NCI-H446 (cell line): ENCODE data around the gene MT1A.

Experiments
- DNase-seq, 2 experiments: peaks; one replicate each; lab custom pipeline; 2025; lab: John Stamatoyannopoulos, UW

The MT1A gene

GRCh38 chr16:56631197-56631596, 7.3 kb upstream of the MT1A start:
- DNase-seq, result no peak

- DNase-seq, result no peak
Measured at GRCh38 chr16:56631832-56632155, 6.7 kb upstream of the MT1A start.

GRCh38 chr16:56632156-56632847, 6.2 kb upstream of the MT1A start, which contains the start of gene MT1M:
Gene MT1M (plus strand): TSS chr16:56632659. CDS start chr16:56632732, 73 bp downstream.
- DNase-seq, result no peak

DNA sequence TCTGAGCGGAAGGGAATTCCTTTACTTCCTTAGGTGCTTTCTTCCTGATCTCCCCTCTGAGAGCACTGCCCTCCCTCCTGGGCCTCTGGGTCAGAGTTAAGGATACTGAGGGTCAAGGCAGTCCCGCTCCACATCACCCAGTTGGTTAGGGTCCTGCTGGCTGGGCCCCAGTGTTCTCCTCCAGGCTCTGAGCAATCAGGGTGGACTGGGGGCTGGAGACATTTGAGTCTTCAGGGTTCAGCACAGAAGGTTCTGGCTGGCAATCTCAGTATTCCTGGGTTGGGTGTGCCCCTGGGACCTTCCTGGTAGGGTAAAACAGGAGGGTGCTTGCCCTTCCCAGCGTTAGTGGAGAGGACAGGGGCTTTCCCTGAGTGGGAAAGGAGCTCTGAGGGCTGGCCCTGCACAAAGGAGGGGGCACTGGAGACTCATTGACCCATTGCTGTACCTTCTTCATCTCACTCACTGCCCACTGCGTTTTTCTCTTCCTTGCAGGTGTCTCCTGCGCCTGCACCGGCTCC, 5.6 kb upstream of the MT1A start:
- DNase-seq, result no peak

DNA sequence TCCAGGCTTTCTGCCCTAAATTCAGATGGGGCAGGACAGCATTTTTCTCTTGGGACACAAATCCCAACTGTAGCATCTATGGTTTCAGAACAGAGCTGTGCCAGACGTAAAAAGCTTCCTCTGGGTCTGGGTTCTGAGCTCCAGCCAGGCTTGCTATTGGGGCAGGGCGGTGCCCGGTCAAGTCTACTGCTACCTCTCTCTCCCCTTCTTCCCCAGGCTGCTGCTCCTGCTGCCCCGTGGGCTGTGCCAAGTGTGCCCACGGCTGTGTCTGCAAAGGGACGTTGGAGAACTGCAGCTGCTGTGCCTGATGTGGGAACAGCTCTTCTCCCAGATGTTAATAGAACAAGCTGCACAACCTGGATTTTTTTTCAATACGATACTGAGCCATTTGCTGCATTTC, 4.9 kb upstream of the MT1A start:
- DNase-seq, result no peak

DNA sequence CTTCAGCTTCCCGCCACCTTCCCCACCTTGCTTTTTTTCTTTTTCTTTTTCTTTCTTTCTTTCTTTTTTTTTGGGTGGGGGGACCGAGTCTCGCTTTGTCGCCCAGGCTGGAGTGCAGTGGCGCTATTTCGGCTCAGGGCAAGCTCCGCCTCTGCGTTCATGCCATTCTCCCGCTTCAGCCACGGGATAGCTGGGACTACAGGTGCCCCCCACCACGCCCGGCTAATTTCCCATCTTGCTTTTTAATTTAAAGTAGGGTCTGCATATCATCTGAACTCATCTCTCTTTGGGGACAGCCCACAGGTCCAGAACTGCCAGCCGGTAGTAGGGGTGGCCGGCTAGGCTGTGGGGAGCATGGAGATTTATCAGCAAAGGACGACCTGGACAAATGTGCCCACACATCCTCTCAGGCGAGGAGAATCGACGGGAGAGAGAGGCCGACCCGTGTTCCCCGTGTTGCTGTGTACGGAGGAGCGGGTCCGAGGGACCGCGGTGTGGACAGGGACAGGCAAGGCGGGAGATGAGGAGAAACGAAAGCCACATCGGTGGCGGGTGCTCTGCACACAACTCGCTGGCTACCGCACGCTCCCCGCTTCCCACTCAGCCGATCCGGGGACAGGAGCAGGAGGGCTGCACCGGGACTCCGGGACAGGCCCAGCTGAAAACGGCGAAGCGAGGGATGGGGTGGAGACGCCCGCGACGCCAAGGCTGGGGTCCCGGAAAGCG, 3.6 kb upstream of the MT1A start:
- no peak for DNase-seq

- no peak for DNase-seq
Measured at GRCh38 chr16:56635441-56635967, 3.0 kb upstream of the MT1A start.

GRCh38 chr16:56636616-56637413, 1.7 kb upstream of the MT1A start:
- no peak for DNase-seq

DNA sequence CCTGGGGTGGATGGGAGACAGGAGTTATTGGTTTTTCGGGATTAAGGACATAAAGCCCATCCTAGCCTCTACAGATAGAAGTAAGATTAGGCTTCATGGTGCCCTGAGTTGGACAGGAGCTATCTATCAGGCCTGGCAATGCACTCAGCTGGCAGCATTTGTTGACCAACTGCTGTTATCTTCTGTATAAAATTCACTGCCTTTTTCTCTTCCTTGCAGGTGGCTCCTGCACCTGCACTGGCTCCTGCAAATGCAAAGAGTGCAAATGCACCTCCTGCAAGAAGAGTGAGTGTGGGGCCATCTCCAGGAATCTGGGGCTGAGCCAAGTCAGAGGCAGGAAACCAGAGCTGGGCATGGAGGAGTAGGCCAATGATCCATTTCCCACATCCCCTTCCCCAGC, 579 bp downstream of the MT1A start:
- no peak for DNase-seq

- no peak for DNase-seq
Measured at GRCh38 chr16:56640076-56640475, 1.6 kb downstream of the MT1A start.

DNA sequence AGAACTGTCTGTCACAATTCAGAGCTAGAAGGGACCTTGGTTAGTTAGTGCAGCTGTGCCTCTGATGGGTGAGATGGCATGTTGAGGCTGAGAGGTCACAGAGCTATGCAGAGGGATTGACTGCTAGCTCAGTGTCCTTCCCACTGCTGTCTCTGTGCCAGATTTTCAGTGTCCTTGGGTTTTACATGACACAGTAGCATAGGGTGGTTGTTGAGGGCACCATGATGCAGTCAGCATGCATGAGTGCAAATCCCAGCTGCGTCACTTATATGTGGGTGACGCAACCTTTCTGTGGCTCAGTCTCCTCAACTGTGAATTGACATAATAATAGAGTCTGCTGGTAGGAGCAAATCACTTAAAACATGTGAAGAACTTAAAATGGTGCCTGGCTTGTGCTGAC, 2.7 kb downstream of the MT1A start:
- DNase-seq, result no peak

DNA sequence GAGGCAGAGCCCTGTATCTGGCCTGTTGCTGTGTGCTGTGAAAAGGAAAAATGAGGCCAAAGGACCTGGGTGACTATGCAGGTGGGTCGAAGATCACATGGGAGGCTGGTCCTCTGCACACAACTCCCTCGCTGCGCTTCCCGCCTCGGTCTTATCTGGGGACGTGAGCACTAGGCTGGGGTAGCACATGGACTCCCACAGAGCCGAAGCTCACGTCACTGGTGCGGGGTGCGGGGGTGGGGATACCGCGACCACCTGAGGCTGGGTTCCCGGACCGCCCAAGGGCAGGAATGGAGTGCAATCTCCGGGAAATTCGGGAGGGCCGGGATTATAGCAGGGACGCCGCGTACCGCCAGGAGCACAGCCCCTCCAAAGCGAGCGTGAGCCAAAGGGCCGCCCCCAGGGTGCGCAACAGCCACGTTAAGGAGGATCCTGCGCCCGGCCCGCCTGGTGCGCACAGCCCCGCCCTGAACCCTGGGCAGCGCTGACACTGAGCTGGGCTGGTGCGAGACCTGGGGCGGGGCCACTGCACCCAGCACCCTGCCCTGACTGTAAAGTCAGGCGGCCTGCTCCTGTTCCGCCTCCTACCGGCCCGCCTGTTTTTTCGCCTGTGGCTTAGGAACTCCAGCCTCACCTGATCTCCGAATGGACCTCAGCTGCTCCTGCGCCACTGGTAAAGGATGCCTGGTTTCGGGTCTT, 4.8 kb downstream of the MT1A start:
- DNase-seq, result no peak

DNA sequence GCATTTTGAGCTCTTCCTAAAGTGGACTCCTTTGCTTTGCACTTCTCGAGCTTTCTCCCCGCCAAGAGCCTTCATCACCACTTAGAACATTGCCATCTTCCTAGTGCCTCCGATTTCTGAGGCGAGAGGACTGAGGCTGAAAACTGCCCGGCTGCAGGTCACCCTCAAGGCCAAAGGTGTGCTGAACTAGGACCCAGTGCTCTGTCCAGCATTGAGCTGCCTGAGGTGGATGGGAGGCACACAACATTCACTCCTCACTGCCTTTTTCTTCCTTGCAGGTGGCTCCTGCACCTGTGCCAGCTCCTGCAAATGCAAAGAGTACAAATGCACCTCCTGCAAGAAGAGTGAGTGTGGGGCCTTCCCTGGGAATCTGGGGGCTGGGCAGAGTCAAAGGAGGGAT, 5.4 kb downstream of the MT1A start:
- no peak for DNase-seq

DNA sequence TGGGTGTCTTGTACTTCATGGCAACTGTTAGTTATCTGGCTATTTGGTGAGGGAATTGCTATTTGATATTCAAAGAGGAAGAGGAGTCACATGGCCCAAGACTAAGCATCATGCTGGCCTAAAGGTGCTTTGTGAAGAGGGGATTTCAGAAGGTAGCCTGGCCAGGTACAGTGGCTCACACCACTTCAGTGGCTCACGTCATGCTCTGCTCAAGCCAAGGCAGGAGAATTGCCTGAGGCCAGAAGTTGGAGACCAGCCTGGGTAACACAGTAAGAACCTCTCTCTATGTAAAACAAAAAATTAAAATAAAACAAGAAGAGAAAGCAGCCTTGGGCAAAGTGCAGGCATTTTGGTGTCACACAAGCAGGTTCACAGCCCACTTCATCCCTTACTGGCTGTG, 6.8 kb downstream of the MT1A start:
- no peak for DNase-seq

DNA sequence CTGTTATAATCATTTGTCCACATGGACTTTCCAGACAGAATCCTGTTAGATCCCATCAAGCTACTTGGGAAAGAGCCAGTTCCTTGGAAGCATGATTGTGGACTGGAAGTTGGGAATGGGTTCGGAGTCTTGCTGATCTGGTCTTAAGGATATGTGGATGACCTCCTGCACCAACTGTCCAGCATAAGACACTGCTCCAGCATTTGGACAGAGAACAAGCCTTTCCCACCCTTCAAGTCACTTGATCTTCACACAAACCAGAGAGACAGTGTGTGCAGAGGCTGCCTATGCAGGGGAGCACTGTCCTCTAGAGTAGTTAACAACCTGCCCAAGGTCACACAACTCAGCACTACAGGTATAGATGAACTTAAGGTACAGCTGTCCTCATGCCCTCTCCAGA, 7.4 kb downstream of the MT1A start:
- DNase-seq, result no peak

GRCh38 chr16:56647641-56648431, 9.4 kb downstream of the MT1A start:
- no peak for DNase-seq

- no peak for DNase-seq
Measured at GRCh38 chr16:56649271-56649670, 10.8 kb downstream of the MT1A start.

- no peak for DNase-seq
Measured at GRCh38 chr16:56649820-56650219, 11.4 kb downstream of the MT1A start.

- DNase-seq, result no peak
Measured at GRCh38 chr16:56651586-56651985, 13.1 kb downstream of the MT1A start, which contains the start of gene MT1B. Gene MT1B (plus strand): TSS chr16:56651886. CDS start chr16:56651954, 68 bp downstream.

GRCh38 chr16:56652600-56652999, 14.1 kb downstream of the MT1A start:
- no peak for DNase-seq

DNA sequence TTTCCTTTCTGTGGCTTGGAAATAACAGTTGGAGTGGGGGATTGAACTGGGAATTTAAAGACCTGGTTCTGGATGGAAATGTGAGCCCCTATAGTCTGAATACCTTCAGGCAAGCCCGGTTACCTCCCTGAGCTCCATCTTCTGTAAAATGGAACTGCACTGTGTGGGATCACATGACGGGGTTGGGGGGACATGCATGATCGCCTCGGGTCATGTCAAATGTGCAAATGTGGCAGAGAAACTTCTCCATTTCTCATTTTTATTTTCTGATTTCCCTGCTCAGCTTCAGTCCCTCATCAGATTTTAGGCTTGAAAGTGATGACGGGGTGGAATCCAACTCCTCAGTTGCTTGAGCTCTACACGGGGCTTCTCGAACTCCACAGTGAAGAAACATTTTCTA, 14.8 kb downstream of the MT1A start:
- no peak for DNase-seq
